ENCODE measurements around the gene MAP3K2. TPM values are rescaled to one million over a fixed set of nuclear protein-coding genes. Genes with fewer than 3 reads are reported as not detected.

MAP3K2 gene
- total and polyA plus RNA-seq, 2 of the 8 experiments (the other 6 are each of a cell fraction or from before 2014, with no cell fraction given): 2.0 to 23.2 TPM

- FAIRE-seq (no peak), DNase-seq (ENCODE audit: low read depth in 1 of 2, low spot score in 2 of 2) (no peak)
- H3K36me3 ChIP-seq (ENCODE audit: control insufficient read depth in 2 of 4, insufficient read depth in 4 of 4, low read length in 3 of 4): no peaks in the 10 kb centered on the region
- 80% methylated on average over 4 of the region's 4 CpGs; no CpG with 5 or more reads in 1 of the 2 experiments for WGBS, 2 experiments (ENCODE audit: extremely low coverage in 1 of 2, insufficient coverage in 1 of 2, insufficient read length in 1 of 2, insufficient replicate concordance in 2 of 2, low coverage in 1 of 2, low lambda C conversion rate in 2 of 2, missing lambda C conversion rate in 1 of 2)
- no peak overlapping the region for H3K23ac ChIP-seq (ENCODE audit: insufficient read length)
- no peak overlapping the region for H2BK20ac ChIP-seq (ENCODE audit: low read length)
- peaks cover 16% of the 10 kb centered on the region for H3K23me2 ChIP-seq (ENCODE audit: low read depth, low read length)
- H3K27ac ChIP-seq (ENCODE audit: low read depth, low read length): no peak overlapping the region
- peaks cover 0 to 9% (median 2%) of the 10 kb centered on the region in 4 experiments; a peak in 4 of 7 replicates for H3K4me1 ChIP-seq (replicated peaks in 1 of 4; ENCODE audit: control insufficient read depth in 3 of 4, insufficient read depth in 4 of 4, low read length in 3 of 4)
- no peak overlapping the region for H4K91ac ChIP-seq (replicated peaks; ENCODE audit: insufficient read length, low read length)
- H3K4me3 ChIP-seq (ENCODE audit: extremely low read depth in 1 of 4, insufficient read depth in 2 of 4, low read depth in 3 of 4, low read length in 4 of 4): no peak overlapping the region
- H4K20me1 ChIP-seq (replicated peaks in 1 of 2; ENCODE audit: control insufficient read depth in 1 of 2, insufficient read depth in 2 of 2, low read length in 2 of 2): peaks cover 0 to 2% of the 10 kb centered on the region in 2 experiments
- no peak overlapping the region for H4K5ac ChIP-seq (ENCODE audit: insufficient read length, low read depth, low read length)
- no peak overlapping the region for H3K18ac ChIP-seq (ENCODE audit: extremely low read depth, low read length)
- H3K14ac ChIP-seq (ENCODE audit: insufficient read length): no peak overlapping the region
- H3K79me2 ChIP-seq (ENCODE audit: control insufficient read depth in 1 of 2, insufficient read depth in 2 of 2, low read length in 2 of 2): no peaks in the 10 kb centered on the region
- no peaks in the 10 kb centered on the region for H3K9me3 ChIP-seq (ENCODE audit: insufficient read depth in 2 of 2, low read depth in 1 of 2, low read length in 1 of 2)
- no peak overlapping the region for H2BK12ac ChIP-seq (ENCODE audit: low read depth, low read length)
- H3K56ac ChIP-seq (replicated peaks; ENCODE audit: insufficient read length, low read depth, low read length): no peak overlapping the region
- H2AK5ac ChIP-seq (ENCODE audit: low read depth, low read length): no peak overlapping the region
- H2AFZ ChIP-seq (ENCODE audit: low read length): no peak overlapping the region
- TF ChIP-seq EZH2 (IDR thresholded peaks at IDR 0.05; ENCODE audit: low read depth, low read length, severe bottlenecking) (no peak), SAP30 (IDR thresholded peaks at IDR 0.05; ENCODE audit: insufficient read depth, insufficient replicate concordance, low read length) (no peak), CREB1 (IDR thresholded peaks at IDR 0.05) (no peak), TAF7 (optimal IDR thresholded peaks at IDR 0.05; ENCODE audit: borderline replicate concordance, low read depth, low read length) (no peak), GTF2F1 (IDR thresholded peaks at IDR 0.05; ENCODE audit: borderline replicate concordance, low read depth, low read length) (no peak), SP1 (IDR thresholded peaks at IDR 0.05; ENCODE audit: low read depth, low read length) (no peak), GABPA (IDR thresholded peaks at IDR 0.05; ENCODE audit: borderline replicate concordance, insufficient read depth, low read length) (no peak), TCF12 (IDR thresholded peaks at IDR 0.05; ENCODE audit: low read depth, low read length) (no peak), CTCF (IDR thresholded peaks at IDR 0.05; ENCODE audit: control extremely low read depth in 1 of 3, insufficient read depth in 1 of 3, low read depth in 1 of 3, low read length in 3 of 3) (no peak)
- no peak overlapping the region for H3K4me2 ChIP-seq (ENCODE audit: insufficient read depth in 1 of 2, low read depth in 2 of 2, low read length in 2 of 2)
- H3K4ac ChIP-seq (replicated peaks; ENCODE audit: insufficient read length, low read depth, low read length): no peak overlapping the region
- H2BK120ac ChIP-seq (replicated peaks; ENCODE audit: low read depth, low read length): no peak overlapping the region
- ChIA-PET POLR2A (ENCODE audit: partially characterized antibody) (no interaction called here), CTCF (ENCODE audit: partially characterized antibody) (interaction anchor here (0.9 to 7.4 kb wide), 11 partner anchors 8 to 222 kb away, joined by 3 to 74 read pairs (median 5); no protein-coding TSS in a partner anchor)
- H3K9ac ChIP-seq (replicated peaks in 1 of 4; ENCODE audit: extremely low read depth in 1 of 4, low read depth in 3 of 4, low read length in 3 of 4): no peak overlapping the region
- no peak overlapping the region for H2BK5ac ChIP-seq (ENCODE audit: low read depth, low read length)
- H2BK15ac ChIP-seq (ENCODE audit: low read length): no peak overlapping the region
- no peak overlapping the region for H4K8ac ChIP-seq (ENCODE audit: extremely low read depth, insufficient read depth, low read length)
- no peaks in the 10 kb centered on the region for H3K79me1 ChIP-seq (ENCODE audit: low read depth, low read length)
- peaks cover 1 to 59% (median 45%) of the 10 kb centered on the region in 4 experiments for H3K27me3 ChIP-seq (replicated peaks in 1 of 4; ENCODE audit: control insufficient read depth in 3 of 4, extremely low read depth in 1 of 4, insufficient read depth in 3 of 4, low read length in 3 of 4)
Measured at GRCh38 chr2:127419112-127419430, 31.3 kb upstream of the MAP3K2 start.
